OCI-LY1 (cell line): ENCODE data around the gene SYNJ2BP.

Experiments
- H2AFZ ChIP-seq: fragments of 200-600 bp; sonication (generic), shearing (Covaris generic); 2 replicates; pipeline ENCODE4 v1.6.0; 2014; ENCODE audit warnings: antibody characterized with exemption, mild to moderate bottlenecking, low read length
- H3F3A ChIP-seq: fragments of 200-600 bp; sonication (generic), shearing (Covaris generic); 2 replicates; pipeline ENCODE4 v1.6.0; 2014; ENCODE audit warnings: mild to moderate bottlenecking, antibody characterized with exemption, low read length, moderate library complexity; ENCODE audit not compliant: insufficient read depth
- H3K27ac ChIP-seq: fragments of 200-600 bp; sonication (generic); 2 replicates; pipeline ENCODE4 v1.5.1; 2014; ENCODE audit warnings: low read length, mixed run types, mild to moderate bottlenecking, low read depth; ENCODE audit not compliant: poor library complexity, severe bottlenecking
- H3K27me3 ChIP-seq: fragments of 200-600 bp; sonication (generic); 2 replicates; pipeline ENCODE4 v1.6.0; 2014; ENCODE audit warnings: antibody characterized with exemption, mild to moderate bottlenecking, low read length, moderate library complexity; ENCODE audit not compliant: insufficient read depth
- H3K36me3 ChIP-seq: fragments of 200-600 bp; sonication (generic); 2 replicates; pipeline ENCODE4 v1.6.1; 2014; ENCODE audit warnings: mild to moderate bottlenecking, antibody characterized with exemption, low read length, moderate library complexity, mixed read lengths; ENCODE audit not compliant: insufficient read depth
- H3K4me1 ChIP-seq: fragments of 200-600 bp; sonication (generic); 2 replicates; pipeline ENCODE4 v1.5.1; 2014; ENCODE audit warnings: mild to moderate bottlenecking, low read length, moderate library complexity; ENCODE audit not compliant: insufficient read depth, severe bottlenecking
- H3K4me2 ChIP-seq: fragments of 200-600 bp; sonication (generic), shearing (Covaris generic); 2 replicates; pipeline ENCODE4 v1.6.1; 2014; ENCODE audit warnings: low read length
- H3K4me3 ChIP-seq: fragments of 200-600 bp; sonication (generic); 2 replicates; pipeline ENCODE4 v1.5.1; 2014; ENCODE audit warnings: low read length, low read depth, mild to moderate bottlenecking, mixed read lengths; ENCODE audit not compliant: poor library complexity, severe bottlenecking
- H3K79me2 ChIP-seq: fragments of 200-600 bp; shearing (Covaris generic); 2 replicates; pipeline ENCODE4 v1.6.1; 2016; ENCODE audit warnings: mixed run types, low read length, mixed read lengths; ENCODE audit not compliant: insufficient read depth
- H3K9ac ChIP-seq: fragments of 200-600 bp; sonication (generic), shearing (Covaris generic); 2 replicates; pipeline ENCODE4 v1.6.1; 2014; ENCODE audit warnings: mild to moderate bottlenecking, low read length, mixed read lengths
- H3K9me2 ChIP-seq: fragments of 200-600 bp; sonication (generic), shearing (Covaris generic); 2 replicates; pipeline ENCODE4 v1.6.1; 2014; ENCODE audit warnings: low read depth, mild to moderate bottlenecking, low read length, mixed read lengths
- H3K9me3 ChIP-seq: fragments of 200-600 bp; shearing (Covaris generic); 2 replicates; pipeline ENCODE4 v1.6.1; 2014; ENCODE audit warnings: low read length, mixed read lengths
- H4K20me1 ChIP-seq: fragments of 200-600 bp; sonication (generic), shearing (Covaris generic); 2 replicates; pipeline ENCODE4 v1.6.0; 2016; ENCODE audit warnings: mild to moderate bottlenecking, low read length; ENCODE audit not compliant: insufficient read depth
- CTCF ChIP-seq: fragments of 200-600 bp; sonication (generic), shearing (Covaris generic); IDR thresholded peaks from 2 replicates; pipeline ENCODE4 v1.5.1; 2017; ENCODE audit warnings: mild to moderate bottlenecking, antibody characterized with exemption, low read length, moderate library complexity, mixed read lengths
- EZH2 ChIP-seq: fragments of 200-600 bp; sonication (generic), shearing (Covaris generic); IDR thresholded peaks from 2 replicates; pipeline ENCODE4 v1.8.0; 2017; ENCODE audit warnings: borderline replicate concordance, mixed run types, mild to moderate bottlenecking, antibody characterized with exemption, low read length, moderate library complexity, mixed read lengths

Gene SYNJ2BP

DNA sequence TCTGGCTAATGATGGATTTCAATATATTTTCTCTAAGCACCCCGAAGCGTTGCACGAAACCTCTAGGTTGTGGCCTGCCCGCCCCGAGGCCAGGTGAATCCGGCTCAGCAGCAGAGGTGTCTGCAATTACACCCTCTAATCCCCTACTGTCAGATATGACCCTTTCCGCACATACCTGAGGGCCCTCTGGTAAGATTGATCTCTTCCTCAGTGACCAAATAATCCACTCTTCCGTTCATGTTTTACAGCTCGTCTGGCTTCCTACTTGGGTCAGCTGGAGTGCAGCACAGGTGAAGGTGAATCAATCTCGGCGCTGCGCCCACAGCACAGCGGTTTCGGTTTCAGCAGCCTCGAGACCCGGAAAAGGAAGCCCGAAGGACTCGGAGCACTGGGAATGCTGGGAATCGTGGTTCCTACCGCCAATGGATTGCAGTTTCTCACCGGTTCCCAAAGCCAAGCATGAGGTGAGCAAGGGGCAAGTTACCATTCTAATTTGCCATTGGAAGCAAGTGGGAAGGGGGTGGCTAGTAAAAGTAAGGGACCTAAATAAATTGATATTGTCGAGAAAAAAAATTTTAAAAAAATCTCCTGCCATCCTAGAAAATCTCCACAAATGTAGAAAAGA is at the start of gene SYNJ2BP:
TSS of gene SYNJ2BP (minus strand) at position 366 of the 625 bp plus-strand sequence. CDS start at position 239, 127 bp downstream.
- no peaks in the 10 kb centered on the region for H4K20me1 ChIP-seq
- TF ChIP-seq EZH2, result no peak
- TF ChIP-seq CTCF, result no peak
- H3K27ac ChIP-seq, result no peak within 1 kb of the TSS
- H3K4me1 ChIP-seq, result no peaks in the 10 kb centered on the region
- H3K9me2 ChIP-seq, result no peaks in the 10 kb centered on the region
- no peaks in the 10 kb centered on the region for H3K36me3 ChIP-seq
- peak within 1 kb of the TSS; percentile 69 for H3K4me2 ChIP-seq
- H3K79me2 ChIP-seq, result no peaks in the 10 kb centered on the region
- H3F3A ChIP-seq, result no peaks in the 10 kb centered on the region
- H3K4me3 ChIP-seq, result peak within 1 kb of the TSS; percentile 61
- peak within 1 kb of the TSS; percentile 40; the same call in 1 of the 2 replicates for H3K9ac ChIP-seq
- no peaks in the 10 kb centered on the region for H3K9me3 ChIP-seq
- H3K27me3 ChIP-seq, result no peaks in the 10 kb centered on the region
- H2AFZ ChIP-seq, result no peak within 1 kb of the TSS

GRCh38 chr14:70454731-70455130 is 37.8 kb upstream of the SYNJ2BP start:
- Histone ChIP-seq H3K9ac (no peak overlapping the region), H3K4me2 (no peak overlapping the region), H3F3A (no peaks in the 10 kb centered on the region), H3K9me3 (no peaks in the 10 kb centered on the region), H3K4me3 (no peak overlapping the region), H3K79me2 (no peaks in the 10 kb centered on the region), H2AFZ (no peak overlapping the region), H3K27ac (no peak overlapping the region), H3K9me2 (no peaks in the 10 kb centered on the region), H4K20me1 (no peaks in the 10 kb centered on the region), H3K4me1 (no peaks in the 10 kb centered on the region), H3K36me3 (no peaks in the 10 kb centered on the region), H3K27me3 (no peaks in the 10 kb centered on the region)
- TF ChIP-seq EZH2 (no peak), CTCF (no peak)

DNA sequence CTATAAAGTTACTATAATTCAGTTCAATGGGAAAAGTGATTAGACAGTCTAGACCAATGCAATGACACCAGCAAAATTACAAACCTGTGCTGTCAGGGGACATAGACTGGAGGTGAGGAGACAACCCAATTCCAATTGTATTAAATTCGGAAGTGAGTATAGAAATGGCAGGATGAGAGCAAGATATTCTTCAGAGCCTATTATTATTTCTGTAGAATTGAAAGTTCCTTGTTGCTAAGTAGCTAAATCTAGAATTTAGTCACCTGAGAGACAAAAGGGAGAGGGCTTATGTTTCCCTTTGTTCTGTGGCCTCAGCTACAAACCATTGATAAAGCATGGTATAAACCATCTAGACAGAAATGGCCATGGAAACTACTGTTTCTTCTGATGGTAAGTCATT is 35.0 kb upstream of the SYNJ2BP start, which contains the start of gene ADAM21:
TSS of gene ADAM21 (plus strand) at position 301 of the 400 bp plus-strand sequence. CDS start 5,326 bp downstream, outside the sequence.
- no peaks in the 10 kb centered on the region for H4K20me1 ChIP-seq
- no peak within 1 kb of the TSS for H3K27ac ChIP-seq
- no peaks in the 10 kb centered on the region for H3K4me1 ChIP-seq
- H3K4me2 ChIP-seq, result no peak within 1 kb of the TSS
- H3K36me3 ChIP-seq, result no peaks in the 10 kb centered on the region
- no peak within 1 kb of the TSS for H3K4me3 ChIP-seq
- H2AFZ ChIP-seq, result no peak within 1 kb of the TSS
- H3K9me2 ChIP-seq, result no peaks in the 10 kb centered on the region
- no peaks in the 10 kb centered on the region for H3K27me3 ChIP-seq
- no peak within 1 kb of the TSS for H3K9ac ChIP-seq
- no peaks in the 10 kb centered on the region for H3K79me2 ChIP-seq
- H3K9me3 ChIP-seq, result no peaks in the 10 kb centered on the region
- TF ChIP-seq EZH2 (no peak), CTCF (no peak)
- no peaks in the 10 kb centered on the region for H3F3A ChIP-seq
